Breast epithelium (tissue), 4 donors: ENCODE measurements around the gene FCN2. TPM values are rescaled to one million over a fixed set of nuclear protein-coding genes. Genes with fewer than 3 reads are reported as not detected.
"Not testable (repeated sequence)": the region's sequence is repeated elsewhere in the genome, so short reads cannot be mapped to it uniquely, and the experiment has no call there.

Source experiments
- DNase-seq, 2 donors: peaks; one replicate each; pipeline ENCODE4 v3.0.0-alpha.2; 2019; ENCODE audit warnings: low spot score in 2 of 2
- H3K27ac ChIP-seq, 2 donors: fragments of 200-600 bp; sonication (generic) in 1 of 2; one replicate each; pipeline ENCODE4 v1.5.1; 2016 to 2019; ENCODE audit warnings: mild to moderate bottlenecking in 1 of 2
- H3K27me3 ChIP-seq, 2 donors: fragments of 200-600 bp; sonication (generic) in 1 of 2; one replicate each; pipeline versions ENCODE4 v1.5.1 to v1.6.0; 2017 to 2019; ENCODE audit warnings: control low read depth in 1 of 2, mild to moderate bottlenecking in 1 of 2
- H3K36me3 ChIP-seq: fragments of 200-600 bp; one replicate; pipeline ENCODE4 v1.5.1; 2019
- H3K4me1 ChIP-seq, 2 donors: fragments of 200-600 bp; sonication (generic); one replicate each; pipeline ENCODE4 v1.5.1; 2016 to 2019; ENCODE audit warnings: control low read depth in 1 of 2
- H3K4me3 ChIP-seq, 3 donors: fragments of 200-600 bp; sonication (generic); 1 replicate in 2 of 3; 2 replicates in 1 of 3; pipeline ENCODE4 v1.5.1; 2016 to 2019; ENCODE audit warnings: mild to moderate bottlenecking in 3 of 3, moderate library complexity in 2 of 3
- H3K9me3 ChIP-seq, 2 donors: fragments of 200-600 bp; sonication (generic) in 1 of 2; one replicate each; pipeline ENCODE4 v1.5.1; 2016 to 2019; ENCODE audit warnings: control low read depth in 1 of 2
- CTCF ChIP-seq, 3 donors: fragments of 450-650 bp; IDR thresholded peaks; one replicate each; pipeline ENCODE4 v1.5.1; 2016 to 2017; ENCODE audit warnings: antibody characterized with exemption in 3 of 3, mild to moderate bottlenecking in 3 of 3, moderate library complexity in 3 of 3
- POLR2A ChIP-seq: fragments of 450-650 bp; IDR thresholded peaks from one replicate; pipeline ENCODE4 v1.6.1; 2016; ENCODE audit warnings: antibody characterized with exemption, mild to moderate bottlenecking, moderate library complexity
- POLR2AphosphoS5 ChIP-seq, 3 donors: sonication (generic); formaldehyde crosslinking; IDR thresholded peaks; one replicate each; pipeline ENCODE4 v1.6.1; 2017; ENCODE audit warnings: antibody characterized with exemption in 3 of 3
- intact Hi-C: fragments of 100-400 bp; cut with DNase I; formaldehyde crosslinking; loops from one replicate; pipeline ENCODE4 v1.15.1; 2023; ENCODE audit warnings: low total_unique reads
- total RNA-seq, 3 donors: library from RNA; depleted of rRNA; stranded (reverse); fragments of >200 nt; gene quantifications; one replicate each; pipeline ENCODE4 v1.1.0, GENCODE V29; 2016

The FCN2 gene
- total RNA-seq, 3 donors from 2014 or later: 0.73 to 2.0 (median 1.8) TPM

- Histone ChIP-seq H3K27ac (no peak overlapping the region), H3K27me3 (peaks cover 0 to 3% of the 10 kb centered on the region in 2 donors), H3K9me3 (no peaks in the 10 kb centered on the region), H3K4me1 (no peaks in the 10 kb centered on the region), H3K4me3 (no peak overlapping the region), H3K36me3 (no peaks in the 10 kb centered on the region)
- intact Hi-C loops: no loop called here
- TF ChIP-seq POLR2A (no peak), POLR2AphosphoS5 (IDR thresholded peaks at IDR 0.05) (no peak), CTCF (IDR thresholded peaks at IDR 0.05) (no peak)
- peak in 1 of 2 donors; percentile 36 for DNase-seq
These were observed 26.7 kb upstream of the FCN2 start for GRCh38 chr9:134853893-134854292.

GRCh38 chr9:134854541-134854981 is 26.0 kb upstream of the FCN2 start:
- peaks cover 0 to 3% of the 10 kb centered on the region in 2 donors for H3K27me3 ChIP-seq
- no peak for DNase-seq
- H3K4me1 ChIP-seq: no peaks in the 10 kb centered on the region
- H3K27ac ChIP-seq: no peak overlapping the region
- H3K4me3 ChIP-seq: no peak overlapping the region
- no peaks in the 10 kb centered on the region for H3K9me3 ChIP-seq
- no peaks in the 10 kb centered on the region for H3K36me3 ChIP-seq
- intact Hi-C loops: no loop called here
- TF ChIP-seq POLR2A: no peak
- TF ChIP-seq POLR2AphosphoS5 (IDR thresholded peaks at IDR 0.05): no peak
- no peak for TF ChIP-seq CTCF (IDR thresholded peaks at IDR 0.05)

GRCh38 chr9:134855231-134855899 is 25.2 kb upstream of the FCN2 start:
- H3K4me3 ChIP-seq: no peak overlapping the region
- no peaks in the 10 kb centered on the region for H3K4me1 ChIP-seq
- no peaks in the 10 kb centered on the region for H3K36me3 ChIP-seq
- TF ChIP-seq POLR2A: no peak
- TF ChIP-seq CTCF (IDR thresholded peaks at IDR 0.05): no peak
- TF ChIP-seq POLR2AphosphoS5 (IDR thresholded peaks at IDR 0.05): no peak
- H3K9me3 ChIP-seq: no peaks in the 10 kb centered on the region
- intact Hi-C loops: no loop called here
- DNase-seq: no peak
- peaks cover 0 to 3% of the 10 kb centered on the region in 2 donors for H3K27me3 ChIP-seq
- H3K27ac ChIP-seq: no peak overlapping the region

DNA sequence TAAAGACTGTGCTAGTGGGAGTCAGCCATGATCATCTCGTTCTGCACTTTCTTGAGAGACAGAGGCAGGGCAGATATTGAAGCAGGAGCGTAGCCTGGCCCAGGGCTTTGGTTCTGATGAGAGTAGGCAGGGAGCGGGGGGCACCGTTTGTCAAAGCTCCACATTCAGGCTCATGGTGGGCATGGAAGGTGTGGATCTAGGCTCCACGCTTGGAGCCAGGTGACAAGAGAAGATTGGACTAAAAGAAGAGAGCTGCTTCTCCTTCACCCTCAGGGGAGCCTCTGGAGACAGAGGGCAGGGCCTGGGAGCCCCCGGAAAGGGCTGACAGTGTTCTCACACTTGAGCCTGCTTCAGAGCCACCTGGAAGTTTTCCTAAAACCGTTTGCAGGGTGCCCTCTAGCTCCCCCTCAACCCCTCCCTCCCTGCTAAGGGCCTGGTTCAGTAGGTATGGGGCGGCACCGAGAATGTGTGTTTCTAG is 24.7 kb upstream of the FCN2 start:
- H3K36me3 ChIP-seq: no peaks in the 10 kb centered on the region
- H3K4me1 ChIP-seq: no peaks in the 10 kb centered on the region
- H3K9me3 ChIP-seq: no peaks in the 10 kb centered on the region
- H3K27ac ChIP-seq: no peak overlapping the region
- no peak for TF ChIP-seq POLR2A
- TF ChIP-seq POLR2AphosphoS5 (IDR thresholded peaks at IDR 0.05): no peak
- TF ChIP-seq CTCF (IDR thresholded peaks at IDR 0.05): no peak
- intact Hi-C loops: no loop called here
- no peak overlapping the region for H3K4me3 ChIP-seq
- H3K27me3 ChIP-seq: peaks cover 0 to 3% of the 10 kb centered on the region in 2 donors
- no peak for DNase-seq

DNA sequence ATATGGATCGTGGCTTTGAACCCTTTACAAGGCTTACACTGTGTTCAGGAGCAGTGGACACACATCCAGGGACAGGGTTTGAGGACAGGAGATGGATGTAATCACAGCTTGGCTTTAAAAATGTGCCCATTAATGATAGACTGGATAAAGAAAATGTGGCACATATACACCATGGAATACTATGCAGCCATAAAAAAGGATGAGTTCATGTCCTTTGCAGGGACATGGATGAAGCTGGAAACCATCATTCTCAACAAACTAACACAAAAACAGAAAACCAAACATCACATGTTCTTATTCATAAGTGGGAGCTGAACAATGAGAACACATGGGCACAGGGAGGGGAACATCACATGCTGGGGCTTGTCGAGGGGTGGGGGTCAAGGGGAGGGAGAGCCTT is 23.2 kb upstream of the FCN2 start:
- DNase-seq, H3K4me1 ChIP-seq, intact Hi-C loops, H3K4me3 ChIP-seq, H3K27me3 ChIP-seq, H3K9me3 ChIP-seq, H3K36me3 ChIP-seq, H3K27ac ChIP-seq: not testable (repeated sequence)
